Endodermal cell (in vitro differentiated cells): ENCODE data around the gene AIPL1. TPM values are rescaled to one million over a fixed set of nuclear protein-coding genes. Genes with fewer than 3 reads are reported as not detected.
A peak's percentile ranks its signal among the peaks of the same experiment; 100 is the strongest.

Source experiments
- DNase-seq: peaks from one replicate; pipeline ENCODE4 v3.0.0-alpha.2; 2017
- H3K27ac ChIP-seq: 2 replicates; pipeline ENCODE4 v1.5.1; 2013; ENCODE audit warnings: mild to moderate bottlenecking, low read depth, low read length, moderate library complexity
- H3K27me3 ChIP-seq: 2 replicates; pipeline ENCODE4 v1.6.1; 2013; ENCODE audit warnings: mild to moderate bottlenecking, low read length, moderate library complexity; ENCODE audit not compliant: insufficient read depth, control insufficient read depth, poor library complexity, severe bottlenecking
- H3K36me3 ChIP-seq: 2 replicates; pipeline ENCODE4 v1.7.0; 2013; ENCODE audit warnings: mild to moderate bottlenecking, low read length, moderate library complexity; ENCODE audit not compliant: control insufficient read depth, insufficient read depth
- H3K4me1 ChIP-seq: one replicate; pipeline ENCODE4 v1.7.0; 2013; ENCODE audit warnings: low read length; ENCODE audit not compliant: control insufficient read depth, insufficient read depth
- H3K4me3 ChIP-seq: 2 replicates; pipeline ENCODE4 v1.5.1; 2013; ENCODE audit warnings: mild to moderate bottlenecking, low read length, moderate library complexity
- H3K9ac ChIP-seq: 2 replicates; pipeline ENCODE4 v1.6.1; 2013; ENCODE audit warnings: mild to moderate bottlenecking, low read length, moderate library complexity; ENCODE audit not compliant: poor library complexity, severe bottlenecking; ENCODE audit errors: extremely low read depth
- H3K9me3 ChIP-seq: 2 replicates; pipeline ENCODE4 v1.6.1; 2013; ENCODE audit warnings: mild to moderate bottlenecking, low read length, moderate library complexity; ENCODE audit not compliant: control insufficient read depth
- H3K27ac Mint-ChIP-seq: 2 replicates; pipeline ENCODE4 v1.8.0; 2020; ENCODE audit warnings: mixed read lengths
- H3K27me3 Mint-ChIP-seq: 2 replicates; pipeline ENCODE4 v1.8.0; 2021; ENCODE audit warnings: mild to moderate bottlenecking, mixed read lengths; ENCODE audit not compliant: insufficient read depth
- H3K36me3 Mint-ChIP-seq: 2 replicates; pipeline ENCODE4 v1.8.0; 2020; ENCODE audit warnings: low read depth, mixed read lengths
- H3K4me1 Mint-ChIP-seq: 2 replicates; pipeline ENCODE4 v1.8.0; 2020; ENCODE audit warnings: mixed read lengths
- H3K4me3 Mint-ChIP-seq: 2 replicates; pipeline ENCODE4 v1.8.0; 2020; ENCODE audit warnings: mild to moderate bottlenecking, moderate library complexity, mixed read lengths
- H3K9me3 Mint-ChIP-seq: 2 replicates; pipeline ENCODE4 v1.8.0; 2020; ENCODE audit warnings: mild to moderate bottlenecking, mixed read lengths
- CTCF ChIP-seq: fragments of 200-600 bp; sonication (generic); conservative IDR thresholded peaks from 2 replicates; pipeline ENCODE4 v1.5.0; 2021; ENCODE audit warnings: antibody characterized with exemption, mild to moderate bottlenecking
- WGBS, 2 experiments: methylation state at CpG; one replicate each; pipeline versions ENCODE4 v1.1.5 to v1.1.7; 2013; ENCODE audit warnings: missing lambda C conversion rate in 2 of 2, mixed read lengths in 1 of 2; ENCODE audit not compliant: insufficient coverage in 1 of 2, insufficient read length in 1 of 2; 5-methylcytosine and 5-hydroxymethylcytosine counted together
- total RNA-seq, 2 donors: library from RNA; stranded (reverse); fragmentation: NEBNext Ultra II Directional in 1 of 2; extraction: Animal tissue kit (Norgen Biotek cat#: 25700) in 1 of 2; gene quantifications; 2 replicates in 1 of 2; 3 replicates in 1 of 2; pipeline ENCODE4 v1.2.1, GENCODE V29; 2021

AIPL1 gene
- total RNA-seq, 2 donors from 2014 or later = not detected

GRCh38 chr17:6421700-6422604, 13.0 kb downstream of the AIPL1 start:
- Histone ChIP-seq H3K9me3 (no peaks in the 10 kb centered on the region), H3K9ac (no peak overlapping the region), H3K4me3 (no peak overlapping the region), H3K36me3 (no peaks in the 10 kb centered on the region), H3K27me3 (no peaks in the 10 kb centered on the region), H3K4me1 (no peaks in the 10 kb centered on the region), H3K27ac (no peak overlapping the region)
- Mint-ChIP-seq H3K27ac (no peak overlapping the region), H3K9me3 (no peaks in the 10 kb centered on the region), H3K4me3 (no peak overlapping the region), H3K36me3 (no peaks in the 10 kb centered on the region), H3K27me3 (peaks cover 4% of the 10 kb centered on the region), H3K4me1 (peaks cover 7% of the 10 kb centered on the region)
- peak; percentile 89 for TF ChIP-seq CTCF
- 3 to 41% methylated on average over 5 to 13 of the region's 13 CpGs for WGBS, 2 experiments
- DNase-seq = peak; percentile 98

- H3K4me3 Mint-ChIP-seq = no peak overlapping the region
- peak; percentile 92 for DNase-seq
- Histone ChIP-seq H3K27ac (no peak overlapping the region), H3K9me3 (no peaks in the 10 kb centered on the region), H3K36me3 (no peaks in the 10 kb centered on the region), H3K4me1 (no peaks in the 10 kb centered on the region), H3K4me3 (no peak overlapping the region), H3K27me3 (no peaks in the 10 kb centered on the region), H3K9ac (no peak overlapping the region)
- H3K4me1 Mint-ChIP-seq = peaks cover 7% of the 10 kb centered on the region
- H3K27me3 Mint-ChIP-seq = peaks cover 4% of the 10 kb centered on the region
- H3K9me3 Mint-ChIP-seq = no peaks in the 10 kb centered on the region
- TF ChIP-seq CTCF = peak; percentile 81
- H3K36me3 Mint-ChIP-seq = no peaks in the 10 kb centered on the region
- no peak overlapping the region for H3K27ac Mint-ChIP-seq
- 32 to 36% methylated on average over 12 to 13 of the region's 13 CpGs for WGBS, 2 experiments
Observed at GRCh38 chr17:6420173-6420641, 14.7 kb downstream of the AIPL1 start.

GRCh38 chr17:6415616-6416015, 19.3 kb downstream of the AIPL1 start:
- no peak overlapping the region for H3K27ac ChIP-seq
- no peaks in the 10 kb centered on the region for H3K27me3 ChIP-seq
- no peaks in the 10 kb centered on the region for H3K9me3 ChIP-seq
- Mint-ChIP-seq H3K27me3 (peaks cover 3% of the 10 kb centered on the region), H3K4me3 (no peak overlapping the region), H3K27ac (no peak overlapping the region), H3K36me3 (no peaks in the 10 kb centered on the region), H3K4me1 (peaks cover 7% of the 10 kb centered on the region), H3K9me3 (no peaks in the 10 kb centered on the region)
- H3K4me3 ChIP-seq = no peak overlapping the region
- no peak for TF ChIP-seq CTCF
- 84 to 92% methylated on average over 7 to 8 of the region's 8 CpGs for WGBS, 2 experiments
- no peak for DNase-seq
- H3K4me1 ChIP-seq = no peaks in the 10 kb centered on the region
- no peak overlapping the region for H3K9ac ChIP-seq
- H3K36me3 ChIP-seq = no peaks in the 10 kb centered on the region
